Vagina (tissue), 2 donors: Measurements from ENCODE around the gene CHAF1B.

Source experiments
- POLR2A ChIP-seq, 2 donors: fragments of 450-650 bp; IDR thresholded peaks; one replicate each; pipeline ENCODE4 v1.6.1; 2017; ENCODE audit warnings: antibody characterized with exemption in 2 of 2, mild to moderate bottlenecking in 2 of 2, moderate library complexity in 2 of 2
- POLR2AphosphoS5 ChIP-seq, 2 donors: sonication (generic); formaldehyde crosslinking; IDR thresholded peaks; one replicate each; pipeline ENCODE4 v1.9.0; 2017; ENCODE audit warnings: antibody characterized with exemption in 2 of 2, mild to moderate bottlenecking in 2 of 2, low read depth in 1 of 2; ENCODE audit not compliant: insufficient read depth in 1 of 2
- TF ChIP-seq, protein P1 (sequence below), 3 experiments: fragments of 450-650 bp in 2 of 3; fragments of 200-600 bp in 1 of 3; sonication (generic) in 1 of 3; IDR thresholded peaks; one replicate each; pipeline ENCODE4 v1.5.1; 2017 to 2019; ENCODE audit warnings: antibody characterized with exemption in 3 of 3, mild to moderate bottlenecking in 2 of 3, moderate library complexity in 2 of 3

DNA sequence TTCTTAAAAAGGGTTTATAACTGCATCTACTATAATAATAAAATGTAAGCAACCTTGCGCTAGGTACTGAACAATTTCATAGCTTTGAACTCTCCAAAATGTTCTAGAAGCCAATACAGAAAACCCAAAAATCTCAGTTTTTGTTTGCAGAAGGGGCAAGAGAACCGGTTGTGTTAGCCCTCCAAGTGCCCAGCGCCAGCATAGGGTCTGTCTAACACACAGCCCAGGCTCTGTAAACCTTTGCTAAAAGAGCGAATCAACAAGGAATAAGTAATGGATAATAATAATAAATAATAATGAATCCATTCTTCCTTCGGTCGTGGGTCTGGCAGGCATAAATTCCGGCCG lies 333 bp upstream of the CHAF1B start:
- TF ChIP-seq, protein P1, sequence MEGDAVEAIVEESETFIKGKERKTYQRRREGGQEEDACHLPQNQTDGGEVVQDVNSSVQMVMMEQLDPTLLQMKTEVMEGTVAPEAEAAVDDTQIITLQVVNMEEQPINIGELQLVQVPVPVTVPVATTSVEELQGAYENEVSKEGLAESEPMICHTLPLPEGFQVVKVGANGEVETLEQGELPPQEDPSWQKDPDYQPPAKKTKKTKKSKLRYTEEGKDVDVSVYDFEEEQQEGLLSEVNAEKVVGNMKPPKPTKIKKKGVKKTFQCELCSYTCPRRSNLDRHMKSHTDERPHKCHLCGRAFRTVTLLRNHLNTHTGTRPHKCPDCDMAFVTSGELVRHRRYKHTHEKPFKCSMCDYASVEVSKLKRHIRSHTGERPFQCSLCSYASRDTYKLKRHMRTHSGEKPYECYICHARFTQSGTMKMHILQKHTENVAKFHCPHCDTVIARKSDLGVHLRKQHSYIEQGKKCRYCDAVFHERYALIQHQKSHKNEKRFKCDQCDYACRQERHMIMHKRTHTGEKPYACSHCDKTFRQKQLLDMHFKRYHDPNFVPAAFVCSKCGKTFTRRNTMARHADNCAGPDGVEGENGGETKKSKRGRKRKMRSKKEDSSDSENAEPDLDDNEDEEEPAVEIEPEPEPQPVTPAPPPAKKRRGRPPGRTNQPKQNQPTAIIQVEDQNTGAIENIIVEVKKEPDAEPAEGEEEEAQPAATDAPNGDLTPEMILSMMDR (IDR thresholded peaks at IDR 0.05): no peak
- TF ChIP-seq POLR2A (IDR thresholded peaks at IDR 0.05) (no peak), POLR2AphosphoS5 (IDR thresholded peaks at IDR 0.05; ENCODE audit: insufficient read depth in 1 of 2, low read depth in 1 of 2) (no peak)
